ENCODE results near the gene SLC22A23. TPM values are rescaled to one million over a fixed set of nuclear protein-coding genes. Genes with fewer than 3 reads are reported as not detected.

SLC22A23 gene
- total RNA-seq, 4 donors from 2014 or later = 26.6 to 42.6 (median 37.6) TPM

- H3K4me3 ChIP-seq = no peak overlapping the region
- no peaks in the 10 kb centered on the region for H3K36me3 ChIP-seq
- intact Hi-C loops (cut with DNase I) = no loop called here
- WGBS, 2 donors = 75 to 87% methylated on average over 2 to 5 of the region's 5 CpGs
- no peaks in the 10 kb centered on the region for H3K9me3 ChIP-seq
- H3K4me1 ChIP-seq = peaks cover 3 to 60% (median 26%) of the 10 kb centered on the region in 3 donors
- no peaks in the 10 kb centered on the region for H3K27me3 ChIP-seq
- TF ChIP-seq POLR2A (IDR thresholded peaks at IDR 0.05) = no peak
- TF ChIP-seq CTCF (IDR thresholded peaks at IDR 0.05) = no peak
- no peak for DNase-seq
- peak overlapping the region in 2 of 4 donors; percentile 12 to 57 for H3K27ac ChIP-seq
Observed at GRCh38 chr6:3339811-3340210, 117.0 kb downstream of the SLC22A23 start.

GRCh38 chr6:3337521-3338350, 119.1 kb downstream of the SLC22A23 start:
- Histone ChIP-seq H3K4me3 (no peak overlapping the region), H3K27ac (peak overlapping the region in 3 of 4 donors; percentile 0 to 40 (median 25)), H3K27me3 (no peaks in the 10 kb centered on the region), H3K9me3 (no peaks in the 10 kb centered on the region), H3K36me3 (no peaks in the 10 kb centered on the region), H3K4me1 (peaks cover 3 to 81% (median 31%) of the 10 kb centered on the region in 3 donors)
- DNase-seq = no peak
- TF ChIP-seq POLR2A (IDR thresholded peaks at IDR 0.05) (no peak), CTCF (IDR thresholded peaks at IDR 0.05) (peak in 2 of 6 experiments; percentile 5 to 14)
- intact Hi-C loops (cut with DNase I) = no loop called here
- WGBS, 2 donors = 60 to 65% methylated on average over 14 to 15 of the region's 15 CpGs

- no peak overlapping the region for H3K4me3 ChIP-seq
- no peak for DNase-seq
- H3K27ac ChIP-seq = peak overlapping the region in 1 of 4 donors; percentile 40
- no peak for TF ChIP-seq POLR2A (IDR thresholded peaks at IDR 0.05)
- no peak for TF ChIP-seq CTCF (IDR thresholded peaks at IDR 0.05)
- WGBS, 2 donors = 91 to 97% methylated on average over 5 of the region's 5 CpGs
- no peaks in the 10 kb centered on the region for H3K27me3 ChIP-seq
- H3K36me3 ChIP-seq = no peaks in the 10 kb centered on the region
- no peaks in the 10 kb centered on the region for H3K9me3 ChIP-seq
- intact Hi-C loops (cut with DNase I) = no loop called here
- H3K4me1 ChIP-seq = peaks cover 3 to 83% (median 31%) of the 10 kb centered on the region in 3 donors
Observed at GRCh38 chr6:3336859-3337515, 119.9 kb downstream of the SLC22A23 start.

GRCh38 chr6:3336066-3336786, 120.6 kb downstream of the SLC22A23 start:
- no peak for DNase-seq
- H3K36me3 ChIP-seq = no peaks in the 10 kb centered on the region
- intact Hi-C loops (cut with DNase I) = no loop called here
- H3K27ac ChIP-seq = no peak overlapping the region
- TF ChIP-seq POLR2A (IDR thresholded peaks at IDR 0.05) (no peak), CTCF (IDR thresholded peaks at IDR 0.05) (no peak)
- WGBS, 2 donors = 77 to 80% methylated on average over 9 to 11 of the region's 11 CpGs
- H3K4me1 ChIP-seq = peaks cover 3 to 82% (median 30%) of the 10 kb centered on the region in 3 donors
- no peak overlapping the region for H3K4me3 ChIP-seq
- H3K27me3 ChIP-seq = no peaks in the 10 kb centered on the region
- no peaks in the 10 kb centered on the region for H3K9me3 ChIP-seq
